Glutamatergic neuron (in vitro differentiated cells): Measurements from ENCODE around the gene ALMS1. TPM values are rescaled to one million over a fixed set of nuclear protein-coding genes. Genes with fewer than 3 reads are reported as not detected.
"Not testable (repeated sequence)": the region's sequence is repeated elsewhere in the genome, so short reads cannot be mapped to it uniquely, and the experiment has no call there.

Experiments used
- DNase-seq: peaks from one replicate; pipeline ENCODE4 v3.0.0; 2022
- H3K27ac Mint-ChIP-seq: one replicate; pipeline ENCODE4 v1.8.0; 2020; ENCODE audit warnings: mild to moderate bottlenecking, mixed read lengths, inconsistent platforms; ENCODE audit not compliant: unreplicated experiment
- H3K27me3 Mint-ChIP-seq: one replicate; pipeline ENCODE4 v1.8.0; 2020; ENCODE audit warnings: mild to moderate bottlenecking, moderate library complexity, mixed read lengths, inconsistent platforms; ENCODE audit not compliant: unreplicated experiment
- H3K36me3 Mint-ChIP-seq: one replicate; pipeline ENCODE4 v1.8.0; 2020; ENCODE audit warnings: mild to moderate bottlenecking, mixed read lengths, inconsistent platforms; ENCODE audit not compliant: unreplicated experiment
- H3K4me1 Mint-ChIP-seq: one replicate; pipeline ENCODE4 v1.8.0; 2020; ENCODE audit warnings: mild to moderate bottlenecking, low read depth, mixed read lengths, inconsistent platforms; ENCODE audit not compliant: unreplicated experiment
- H3K4me3 Mint-ChIP-seq: one replicate; pipeline ENCODE4 v1.8.0; 2020; ENCODE audit warnings: mild to moderate bottlenecking, mixed read lengths, inconsistent platforms; ENCODE audit not compliant: unreplicated experiment
- H3K9me3 Mint-ChIP-seq: one replicate; pipeline ENCODE4 v1.8.0; 2020; ENCODE audit warnings: mild to moderate bottlenecking, moderate library complexity, mixed read lengths, inconsistent platforms; ENCODE audit not compliant: unreplicated experiment
- total RNA-seq: library from RNA; stranded (reverse); fragmentation: NEBNext Ultra II Directional; extraction: Animal tissue kit (Norgen Biotek cat#: 25700); gene quantifications from one replicate; pipeline ENCODE4 v1.2.1, GENCODE V29; 2021; ENCODE audit not compliant: unreplicated experiment
- TF ChIP-seq, protein P1 (sequence below): fragments of 200-600 bp; sonication (generic); IDR thresholded peaks from one replicate; pipeline ENCODE4 v1.5.0; 2021; ENCODE audit not compliant: partially characterized antibody, unreplicated experiment

The ALMS1 gene
- total RNA-seq, 1 donor from 2014 or later: 50.5 TPM

DNA sequence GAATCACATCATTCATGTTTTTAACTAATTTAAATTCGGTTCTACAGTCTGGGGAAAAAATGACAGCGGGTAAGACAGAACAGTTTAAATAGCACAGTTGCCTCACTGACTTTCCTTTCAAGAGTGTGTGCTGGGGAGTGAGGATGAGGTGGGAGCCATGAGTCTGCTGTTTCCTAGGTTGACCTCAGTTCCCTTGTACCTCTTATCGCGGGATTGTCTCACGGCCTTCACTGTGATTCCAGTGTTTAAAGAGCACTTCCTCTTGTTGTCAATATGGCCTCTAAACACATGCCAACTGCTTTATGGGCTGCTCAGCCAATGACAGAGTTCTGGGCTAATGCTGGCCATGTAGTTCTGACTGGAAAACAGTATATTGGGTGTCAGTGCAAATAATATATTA is 41.6 kb upstream of the ALMS1 start:
- Mint-ChIP-seq H3K27me3 (no peaks in the 10 kb centered on the region), H3K4me1 (no peaks in the 10 kb centered on the region), H3K4me3 (no peak overlapping the region), H3K27ac (no peak overlapping the region), H3K36me3 (no peaks in the 10 kb centered on the region), H3K9me3 (no peaks in the 10 kb centered on the region)
- DNase-seq: no peak
- TF ChIP-seq, protein P1, sequence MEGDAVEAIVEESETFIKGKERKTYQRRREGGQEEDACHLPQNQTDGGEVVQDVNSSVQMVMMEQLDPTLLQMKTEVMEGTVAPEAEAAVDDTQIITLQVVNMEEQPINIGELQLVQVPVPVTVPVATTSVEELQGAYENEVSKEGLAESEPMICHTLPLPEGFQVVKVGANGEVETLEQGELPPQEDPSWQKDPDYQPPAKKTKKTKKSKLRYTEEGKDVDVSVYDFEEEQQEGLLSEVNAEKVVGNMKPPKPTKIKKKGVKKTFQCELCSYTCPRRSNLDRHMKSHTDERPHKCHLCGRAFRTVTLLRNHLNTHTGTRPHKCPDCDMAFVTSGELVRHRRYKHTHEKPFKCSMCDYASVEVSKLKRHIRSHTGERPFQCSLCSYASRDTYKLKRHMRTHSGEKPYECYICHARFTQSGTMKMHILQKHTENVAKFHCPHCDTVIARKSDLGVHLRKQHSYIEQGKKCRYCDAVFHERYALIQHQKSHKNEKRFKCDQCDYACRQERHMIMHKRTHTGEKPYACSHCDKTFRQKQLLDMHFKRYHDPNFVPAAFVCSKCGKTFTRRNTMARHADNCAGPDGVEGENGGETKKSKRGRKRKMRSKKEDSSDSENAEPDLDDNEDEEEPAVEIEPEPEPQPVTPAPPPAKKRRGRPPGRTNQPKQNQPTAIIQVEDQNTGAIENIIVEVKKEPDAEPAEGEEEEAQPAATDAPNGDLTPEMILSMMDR: no peak

DNA sequence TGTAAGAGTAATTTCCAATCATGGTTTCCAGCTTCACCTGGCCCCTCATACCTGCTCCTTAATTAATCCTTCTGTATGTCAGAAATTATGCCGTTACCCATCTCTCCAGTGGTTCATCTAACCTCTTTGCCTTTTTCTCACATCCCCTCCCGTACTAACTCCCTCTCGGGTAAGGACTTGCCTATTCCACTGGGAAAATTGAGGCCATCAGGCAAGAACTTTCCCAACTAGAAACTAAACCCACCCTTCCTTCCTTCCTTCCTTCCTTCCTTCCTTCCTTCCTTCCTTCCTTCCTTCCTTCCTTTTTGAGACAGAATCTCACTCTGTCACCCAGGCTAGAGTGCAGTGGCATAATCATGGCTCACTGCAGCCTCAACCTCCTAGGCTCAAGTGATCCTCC is 40.9 kb upstream of the ALMS1 start:
- not testable (repeated sequence) for H3K4me1 Mint-ChIP-seq, DNase-seq, H3K4me3 Mint-ChIP-seq, H3K36me3 Mint-ChIP-seq, H3K27ac Mint-ChIP-seq, H3K27me3 Mint-ChIP-seq, H3K9me3 Mint-ChIP-seq

DNA sequence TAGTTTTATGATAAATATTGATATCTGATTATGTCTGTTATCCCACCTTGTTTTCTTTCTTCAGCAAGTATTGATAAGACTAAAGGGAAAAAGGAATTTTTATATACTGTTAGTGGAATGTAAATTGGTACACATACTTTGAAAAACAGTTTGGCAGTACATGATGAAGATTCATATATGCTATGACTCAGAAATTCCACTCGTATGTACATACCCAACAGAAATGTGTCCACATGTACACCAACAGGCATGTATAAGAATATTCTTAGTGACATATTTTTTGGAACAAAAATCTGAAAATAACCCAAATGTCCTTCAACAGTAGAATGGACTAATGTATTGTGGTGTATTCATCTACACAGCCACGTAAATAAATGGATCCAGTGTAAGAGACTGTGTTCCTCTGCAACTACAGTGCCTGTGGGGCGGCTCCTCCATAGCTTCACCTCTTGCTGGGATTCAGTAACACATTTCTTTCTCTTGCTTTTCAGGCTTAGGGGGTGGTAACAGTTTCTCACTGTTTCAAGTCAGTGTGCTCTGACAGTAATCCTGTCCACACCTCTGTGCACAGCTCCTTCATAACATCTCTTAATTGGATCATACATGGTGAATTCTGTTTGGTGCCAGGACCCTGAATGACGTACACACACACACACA is 35.5 kb upstream of the ALMS1 start:
- Mint-ChIP-seq H3K4me1 (no peaks in the 10 kb centered on the region), H3K4me3 (no peak overlapping the region), H3K27ac (no peak overlapping the region), H3K36me3 (peaks cover 4% of the 10 kb centered on the region), H3K9me3 (no peaks in the 10 kb centered on the region), H3K27me3 (no peaks in the 10 kb centered on the region)
- no peak for DNase-seq
- TF ChIP-seq, protein P1: no peak

DNA sequence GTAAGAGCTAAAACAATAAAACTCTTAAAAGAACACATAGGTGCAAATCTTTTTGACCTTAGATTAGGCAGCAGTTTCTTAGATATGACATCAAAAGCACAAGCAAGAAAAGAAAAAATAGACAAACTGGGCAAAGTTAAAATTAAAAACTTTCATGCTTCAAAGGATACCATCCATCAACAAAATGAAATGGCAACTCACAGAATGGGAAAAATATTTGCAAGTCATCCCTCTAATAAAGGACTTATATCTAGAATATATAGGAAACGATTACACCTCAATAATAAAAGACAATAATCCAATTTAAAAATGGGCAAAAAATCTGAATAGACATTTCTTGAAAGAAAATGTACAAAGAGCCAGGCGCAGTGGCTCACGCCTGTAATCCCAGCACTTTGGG is 29.5 kb upstream of the ALMS1 start:
- H3K27ac Mint-ChIP-seq: no peak overlapping the region
- no peaks in the 10 kb centered on the region for H3K9me3 Mint-ChIP-seq
- TF ChIP-seq, protein P1: no peak
- H3K27me3 Mint-ChIP-seq: no peaks in the 10 kb centered on the region
- peaks cover 4% of the 10 kb centered on the region for H3K36me3 Mint-ChIP-seq
- no peaks in the 10 kb centered on the region for H3K4me1 Mint-ChIP-seq
- DNase-seq: no peak
- no peak overlapping the region for H3K4me3 Mint-ChIP-seq

DNA sequence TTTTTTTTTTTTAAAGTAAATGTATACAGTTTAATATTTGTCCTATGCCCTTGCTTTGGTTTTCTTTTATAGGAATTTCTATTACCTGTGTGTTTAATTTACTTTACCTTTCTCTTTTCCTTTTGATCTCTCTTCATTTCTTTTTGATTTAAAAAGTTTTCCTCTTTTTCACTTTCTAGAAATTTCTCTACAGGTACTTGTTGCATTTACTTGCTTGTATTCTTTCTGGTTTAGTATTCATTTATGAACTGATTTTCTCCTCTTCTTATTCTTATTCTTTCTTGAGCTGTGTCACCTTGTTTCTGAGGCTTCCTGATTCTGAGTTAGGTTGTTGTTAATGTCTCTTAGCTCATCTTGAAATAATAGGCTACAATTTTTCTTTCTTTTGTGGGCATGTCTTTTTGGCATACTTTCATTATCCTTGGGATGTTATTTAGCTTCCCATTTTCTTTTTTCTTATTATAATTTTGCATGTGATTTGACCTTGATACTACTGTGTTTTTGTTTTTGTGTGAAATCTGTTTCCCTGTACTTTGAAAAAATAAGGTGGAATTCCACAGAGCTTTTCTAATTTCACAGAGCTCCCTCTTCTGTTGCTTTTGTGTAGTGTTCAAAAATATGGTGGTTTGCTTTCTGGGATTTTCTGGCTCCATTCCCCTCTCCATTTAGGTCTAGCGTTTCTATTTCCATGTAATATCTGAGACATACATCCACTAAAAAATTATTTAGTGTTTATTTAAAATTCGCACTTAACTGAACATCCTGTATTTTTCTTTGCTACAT is 25.5 kb upstream of the ALMS1 start:
- Mint-ChIP-seq H3K27ac (no peak overlapping the region), H3K4me3 (no peak overlapping the region), H3K27me3 (no peaks in the 10 kb centered on the region), H3K36me3 (no peaks in the 10 kb centered on the region), H3K9me3 (no peaks in the 10 kb centered on the region), H3K4me1 (no peaks in the 10 kb centered on the region)
- TF ChIP-seq, protein P1: peak; percentile 40
- no peak for DNase-seq
